Muscle layer of colon (tissue), 2 donors: ENCODE measurements around the gene PRMT3.
"Not testable (repeated sequence)": the region's sequence is repeated elsewhere in the genome, so short reads cannot be mapped to it uniquely, and the experiment has no call there.

Experiments used
- H3K27ac ChIP-seq: one replicate; pipeline ENCODE4 v1.7.0; 2013; ENCODE audit warnings: low read depth, mild to moderate bottlenecking, low read length, moderate library complexity
- H3K27me3 ChIP-seq, 2 donors: one replicate each; pipeline ENCODE4 v1.7.0; 2013; ENCODE audit warnings: low read length in 2 of 2, mild to moderate bottlenecking in 2 of 2; ENCODE audit not compliant: insufficient read depth in 2 of 2, control insufficient read depth in 1 of 2
- H3K36me3 ChIP-seq: one replicate; pipeline ENCODE4 v1.7.0; 2013; ENCODE audit warnings: mild to moderate bottlenecking, low read length; ENCODE audit not compliant: insufficient read depth
- H3K4me1 ChIP-seq: one replicate; pipeline ENCODE4 v1.7.0; 2013; ENCODE audit warnings: mild to moderate bottlenecking, low read length; ENCODE audit not compliant: insufficient read depth
- H3K4me3 ChIP-seq, 2 donors: one replicate each; pipeline ENCODE4 v1.7.0; 2013; ENCODE audit warnings: low read length in 2 of 2, low read depth in 1 of 2, mild to moderate bottlenecking in 1 of 2, moderate library complexity in 1 of 2
- H3K9ac ChIP-seq: one replicate; pipeline ENCODE4 v1.7.0; 2013; ENCODE audit warnings: low read length
- H3K9me3 ChIP-seq: one replicate; pipeline ENCODE4 v1.7.0; 2013; ENCODE audit warnings: mild to moderate bottlenecking, low read length
- donor health status: abdominal sarcoma.
- donor health status: Adenocarcinoma of cecum.

The PRMT3 gene

DNA sequence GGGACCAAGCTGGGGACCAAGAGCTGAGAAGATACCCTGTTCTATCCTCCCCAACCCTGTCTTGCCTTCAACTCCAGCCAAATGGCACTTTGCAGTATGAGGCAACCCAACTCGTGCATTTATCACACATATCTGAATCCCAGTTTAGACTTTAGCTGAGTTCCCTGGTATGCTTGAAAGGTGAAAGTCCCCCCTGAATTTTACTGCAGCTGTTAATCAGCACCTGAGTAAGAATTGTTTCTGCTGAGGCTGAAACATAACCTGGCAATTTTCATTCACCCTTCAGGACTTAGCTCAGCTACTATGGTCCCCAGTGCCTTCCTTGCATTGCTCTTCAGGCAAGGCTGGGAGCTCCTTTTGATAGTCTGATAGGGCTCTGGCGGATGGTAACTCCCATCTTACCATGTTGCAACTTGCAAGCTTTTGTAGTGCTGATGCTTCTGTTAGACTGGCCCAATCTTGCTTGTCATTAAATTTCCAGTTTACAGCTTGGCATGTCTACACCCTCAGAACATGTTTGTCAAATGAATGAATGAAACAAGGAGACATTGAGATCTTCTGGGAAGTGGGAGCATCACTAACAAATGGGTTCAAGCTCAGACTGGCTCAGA is 147.9 kb downstream of the PRMT3 start:
- no peaks in the 10 kb centered on the region for H3K4me1 ChIP-seq
- H3K4me3 ChIP-seq: no peak overlapping the region
- no peaks in the 10 kb centered on the region for H3K27me3 ChIP-seq
- H3K27ac ChIP-seq: no peak overlapping the region
- H3K9ac ChIP-seq: no peak overlapping the region
- H3K36me3 ChIP-seq: no peaks in the 10 kb centered on the region
- no peaks in the 10 kb centered on the region for H3K9me3 ChIP-seq

DNA sequence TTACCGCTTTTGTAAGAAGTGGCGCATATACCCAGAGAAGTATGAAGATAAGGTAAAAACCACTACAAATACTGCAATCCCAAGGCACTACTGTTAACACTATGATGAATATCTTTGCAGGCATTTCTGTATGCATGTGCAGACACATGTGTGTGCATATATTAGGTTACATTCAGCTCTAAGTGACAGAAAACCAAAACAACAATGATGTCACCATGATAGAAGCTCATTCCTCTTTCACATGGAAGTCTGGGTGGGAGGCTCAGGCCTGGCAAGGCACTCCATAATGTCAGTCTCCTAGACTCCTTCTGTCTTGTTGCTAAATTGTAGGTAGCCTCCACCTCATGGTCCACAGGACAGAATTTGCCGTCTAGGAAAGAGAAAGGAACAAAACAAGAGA is 148.8 kb downstream of the PRMT3 start:
- no peaks in the 10 kb centered on the region for H3K27me3 ChIP-seq
- no peak overlapping the region for H3K4me3 ChIP-seq
- no peak overlapping the region for H3K9ac ChIP-seq
- H3K4me1 ChIP-seq: no peaks in the 10 kb centered on the region
- no peaks in the 10 kb centered on the region for H3K9me3 ChIP-seq
- H3K27ac ChIP-seq: no peak overlapping the region
- H3K36me3 ChIP-seq: no peaks in the 10 kb centered on the region

DNA sequence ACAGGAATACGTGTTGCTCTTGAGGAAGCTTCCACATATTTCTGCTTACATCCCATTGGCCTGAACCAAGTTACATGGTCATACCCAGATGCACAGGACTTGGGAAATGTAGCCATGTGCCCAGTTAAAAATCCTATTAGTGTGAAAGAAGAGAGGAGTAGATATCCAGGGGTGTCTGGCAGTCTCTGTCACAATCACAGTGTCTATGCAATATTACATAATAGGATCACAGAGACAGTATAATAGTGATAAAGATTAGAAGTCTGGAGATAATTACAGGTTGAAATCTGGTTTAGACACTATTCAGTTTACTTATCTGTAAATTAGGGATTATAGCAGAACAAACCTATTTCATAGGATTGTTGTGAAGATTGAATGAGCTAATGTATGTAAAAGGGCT is 149.3 kb downstream of the PRMT3 start:
- no peak overlapping the region for H3K9ac ChIP-seq
- H3K36me3 ChIP-seq: no peaks in the 10 kb centered on the region
- no peaks in the 10 kb centered on the region for H3K9me3 ChIP-seq
- no peak overlapping the region for H3K4me3 ChIP-seq
- no peaks in the 10 kb centered on the region for H3K27me3 ChIP-seq
- H3K27ac ChIP-seq: no peak overlapping the region
- H3K4me1 ChIP-seq: no peaks in the 10 kb centered on the region

DNA sequence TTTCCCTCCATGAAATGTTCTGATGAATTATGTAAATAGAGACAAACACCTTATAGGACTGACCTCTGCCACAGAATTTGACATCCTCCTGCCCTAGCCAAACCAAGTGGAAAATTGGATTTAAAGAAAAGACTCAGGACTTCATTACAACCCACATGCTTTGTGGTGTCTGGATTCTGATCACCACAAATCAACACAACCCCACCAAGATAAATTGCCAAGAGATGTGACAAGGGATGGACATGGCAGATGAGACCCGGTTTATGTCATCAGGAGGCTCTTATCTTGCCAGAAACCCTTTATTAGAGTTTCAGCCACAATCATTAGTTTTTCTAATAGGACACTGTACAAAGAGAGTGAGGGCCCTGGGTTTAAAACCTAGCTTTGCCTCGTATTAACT is 154.0 kb downstream of the PRMT3 start:
- Histone ChIP-seq H3K4me1 (no peaks in the 10 kb centered on the region), H3K9ac (no peak overlapping the region), H3K27ac (no peak overlapping the region)

DNA sequence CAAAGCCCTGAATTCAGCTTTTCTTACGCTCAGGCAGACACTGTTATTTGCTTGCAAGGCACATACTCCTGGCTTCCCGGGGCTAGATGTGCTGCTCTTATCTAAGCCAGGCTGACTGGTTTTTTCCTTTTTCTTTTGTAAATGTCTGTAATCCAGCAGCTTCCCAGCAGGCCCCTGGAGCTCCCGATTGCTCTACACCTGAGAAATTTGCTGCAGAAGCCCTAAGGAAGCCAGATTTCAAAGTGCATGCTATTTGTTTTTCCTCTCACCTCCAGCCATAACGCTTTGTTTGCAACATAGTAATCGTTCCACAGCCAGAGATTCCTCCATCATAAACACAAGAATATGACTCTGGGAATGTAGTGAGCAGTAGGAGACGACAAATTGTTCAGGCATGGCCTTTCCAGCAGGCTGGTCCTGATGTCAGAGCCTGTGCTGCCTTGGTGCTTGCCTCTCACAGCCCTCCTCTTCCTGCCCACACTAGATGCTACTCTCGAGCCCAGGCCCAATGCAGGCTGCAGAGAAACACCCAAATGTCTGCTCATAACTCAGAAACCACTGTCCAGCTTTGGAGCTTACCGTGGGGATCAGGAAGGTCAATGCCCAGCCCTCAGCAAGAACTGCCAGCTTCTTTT is 157.2 kb downstream of the PRMT3 start:
- H3K4me3 ChIP-seq: no peak overlapping the region
- H3K4me1 ChIP-seq: no peaks in the 10 kb centered on the region
- H3K9ac ChIP-seq: no peak overlapping the region
- no peaks in the 10 kb centered on the region for H3K9me3 ChIP-seq
- no peaks in the 10 kb centered on the region for H3K27me3 ChIP-seq
- no peak overlapping the region for H3K27ac ChIP-seq
- no peaks in the 10 kb centered on the region for H3K36me3 ChIP-seq

More for the DNA sequence above, 154.0 kb downstream of the PRMT3 start:
- Histone ChIP-seq H3K36me3 (no peaks in the 10 kb centered on the region), H3K27me3 (no peaks in the 10 kb centered on the region), H3K4me3 (no peak overlapping the region), H3K9me3 (no peaks in the 10 kb centered on the region)

DNA sequence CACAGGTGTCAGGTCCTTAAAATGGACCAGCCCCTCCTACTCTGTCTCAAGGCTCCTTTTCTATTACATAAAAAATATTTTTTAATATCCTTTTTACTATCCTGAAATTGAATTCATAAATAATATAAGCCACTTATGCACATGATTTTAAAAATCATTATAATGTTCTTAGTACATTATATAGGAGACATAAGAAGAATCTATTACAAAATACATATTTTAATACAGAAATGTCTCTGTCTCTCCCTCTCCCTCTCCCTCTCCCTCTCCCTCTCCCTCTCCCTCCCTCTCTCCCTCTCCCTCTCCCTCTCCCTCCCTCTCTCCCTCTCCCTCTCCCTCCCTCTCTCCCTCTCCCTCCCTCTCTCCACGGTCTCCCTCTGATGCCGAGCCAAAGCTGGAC is 159.9 kb downstream of the PRMT3 start:
- no peaks in the 10 kb centered on the region for H3K27me3 ChIP-seq
- no peaks in the 10 kb centered on the region for H3K4me1 ChIP-seq
- H3K9ac ChIP-seq: no peak overlapping the region
- no peak overlapping the region for H3K4me3 ChIP-seq
- no peaks in the 10 kb centered on the region for H3K9me3 ChIP-seq
- no peak overlapping the region for H3K27ac ChIP-seq
- no peaks in the 10 kb centered on the region for H3K36me3 ChIP-seq

DNA sequence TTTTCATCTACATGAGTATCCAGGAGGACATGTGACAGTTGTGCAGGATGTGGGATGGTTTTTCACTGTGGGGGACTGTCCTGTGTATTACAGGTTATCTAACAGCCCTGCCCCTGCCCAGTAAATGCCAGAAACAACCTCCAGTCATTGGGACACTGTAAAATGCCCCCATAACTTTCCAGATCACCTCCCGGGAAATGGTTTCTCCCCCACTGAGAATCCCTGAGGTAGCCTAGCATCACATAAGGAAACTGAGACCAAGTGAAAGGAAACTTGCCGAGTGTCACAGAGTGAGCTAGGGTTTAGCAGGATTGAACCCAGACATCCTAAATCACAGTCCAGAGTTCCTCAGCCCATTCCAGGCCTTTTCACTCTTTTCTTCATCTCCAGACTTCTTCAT is 163.6 kb downstream of the PRMT3 start:
- no peaks in the 10 kb centered on the region for H3K4me1 ChIP-seq
- no peak overlapping the region for H3K4me3 ChIP-seq
- no peaks in the 10 kb centered on the region for H3K9me3 ChIP-seq
- H3K27ac ChIP-seq: no peak overlapping the region
- no peak overlapping the region for H3K9ac ChIP-seq
- no peaks in the 10 kb centered on the region for H3K36me3 ChIP-seq
- no peaks in the 10 kb centered on the region for H3K27me3 ChIP-seq

DNA sequence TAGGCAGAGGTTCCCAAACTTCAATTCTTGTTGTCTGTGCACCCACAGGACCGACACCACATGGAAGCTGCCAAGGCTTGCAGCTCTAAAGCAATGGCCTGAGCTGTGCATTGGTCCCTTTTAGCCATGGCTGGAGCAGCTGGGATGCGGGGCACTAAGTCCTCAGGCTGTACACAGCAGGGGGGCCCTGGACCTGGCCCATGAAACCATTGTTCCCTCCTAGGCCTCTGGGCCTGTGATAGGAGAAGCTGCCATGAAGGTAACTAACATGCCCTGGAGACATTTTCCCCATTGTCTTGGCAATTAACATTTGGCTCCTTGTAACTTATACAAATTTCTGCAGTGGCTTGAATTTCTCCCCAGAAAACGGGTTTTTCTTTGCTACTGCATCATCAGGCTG is 168.3 kb downstream of the PRMT3 start:
- Histone ChIP-seq H3K9ac (no peak overlapping the region), H3K9me3 (no peaks in the 10 kb centered on the region), H3K4me1 (no peaks in the 10 kb centered on the region), H3K27me3 (no peaks in the 10 kb centered on the region), H3K27ac (no peak overlapping the region), H3K4me3 (no peak overlapping the region), H3K36me3 (no peaks in the 10 kb centered on the region)

DNA sequence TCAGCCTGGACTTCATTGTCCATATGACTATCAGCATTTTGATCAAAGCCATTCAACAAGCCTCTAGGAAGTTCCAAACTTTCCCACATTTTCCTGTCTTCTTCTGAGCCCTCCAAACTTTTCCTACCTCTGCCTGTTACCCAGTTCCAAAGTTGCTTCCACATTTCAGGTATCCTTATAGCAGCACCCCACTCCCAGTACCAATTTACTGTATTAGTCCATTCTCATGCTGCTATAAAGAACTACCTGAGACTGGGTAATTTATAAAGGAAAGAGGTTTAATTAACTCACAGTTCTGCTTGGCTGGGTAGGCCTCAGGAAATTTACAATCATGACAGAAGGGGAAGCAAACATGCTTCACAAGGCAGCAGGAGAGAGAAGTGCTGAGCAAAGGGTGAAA is 168.9 kb downstream of the PRMT3 start:
- not testable (repeated sequence) for H3K27me3 ChIP-seq, H3K27ac ChIP-seq, H3K4me1 ChIP-seq, H3K36me3 ChIP-seq, H3K9ac ChIP-seq, H3K4me3 ChIP-seq, H3K9me3 ChIP-seq

DNA sequence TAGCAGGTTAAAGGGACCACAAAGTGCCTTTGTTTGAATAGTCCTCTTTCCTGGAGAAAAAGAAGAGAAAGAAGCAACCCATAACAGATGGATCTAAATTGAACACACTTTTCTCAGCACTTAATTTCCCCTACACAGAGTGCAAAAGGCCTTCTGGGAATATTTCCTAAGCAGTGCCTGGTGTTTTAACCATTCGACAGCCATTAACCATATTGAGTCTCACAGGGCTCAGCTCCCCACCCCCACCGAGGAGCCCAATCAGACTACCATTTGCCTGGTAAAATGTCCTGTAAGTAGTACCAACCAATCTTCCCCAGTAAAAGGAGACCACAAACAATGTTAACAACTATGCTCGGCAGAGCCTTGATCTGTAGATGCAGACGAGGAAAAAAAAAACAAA is 171.2 kb downstream of the PRMT3 start:
- Histone ChIP-seq H3K27ac (no peak overlapping the region), H3K4me3 (no peak overlapping the region), H3K27me3 (no peaks in the 10 kb centered on the region)

More for the DNA sequence above, 171.2 kb downstream of the PRMT3 start:
- Histone ChIP-seq H3K4me1 (no peaks in the 10 kb centered on the region), H3K9ac (no peak overlapping the region), H3K36me3 (no peaks in the 10 kb centered on the region), H3K9me3 (no peaks in the 10 kb centered on the region)
